ENCODE measurements around the gene NOS2.
"Not testable (repeated sequence)": the region's sequence is repeated elsewhere in the genome, so short reads cannot be mapped to it uniquely, and the experiment has no call there.

The NOS2 gene

GRCh38 chr17:27755706-27756466 is 44.4 kb downstream of the NOS2 start:
- no peak for TF ChIP-seq CTCF (IDR thresholded peaks at IDR 0.05; ENCODE audit: unreplicated experiment in 3 of 3)
- Mint-ChIP-seq H3K27ac (no peak overlapping the region), H3K36me3 (ENCODE audit: low read depth) (no peaks in the 10 kb centered on the region), H3K4me1 (no peaks in the 10 kb centered on the region), H3K9me3 (no peaks in the 10 kb centered on the region), H3K27me3 (ENCODE audit: low read depth) (peaks cover 13% of the 10 kb centered on the region), H3K4me3 (no peak overlapping the region)

- Mint-ChIP-seq H3K27ac (no peak overlapping the region), H3K27me3 (ENCODE audit: low read depth) (peaks cover 10% of the 10 kb centered on the region), H3K4me3 (no peak overlapping the region), H3K9me3 (no peaks in the 10 kb centered on the region), H3K36me3 (ENCODE audit: low read depth) (no peaks in the 10 kb centered on the region), H3K4me1 (no peaks in the 10 kb centered on the region)
- no peak for TF ChIP-seq CTCF (IDR thresholded peaks at IDR 0.05; ENCODE audit: unreplicated experiment in 3 of 3)
Observed at GRCh38 chr17:27754549-27754948, 45.8 kb downstream of the NOS2 start.

- H3K4me1 Mint-ChIP-seq; H3K4me3 Mint-ChIP-seq; H3K27ac Mint-ChIP-seq; H3K9me3 Mint-ChIP-seq; H3K36me3 Mint-ChIP-seq (ENCODE audit: low read depth): not testable (repeated sequence)
- H3K27me3 Mint-ChIP-seq (ENCODE audit: low read depth): peaks cover 10% of the 10 kb centered on the region
Observed at GRCh38 chr17:27753726-27754125, 46.6 kb downstream of the NOS2 start.

GRCh38 chr17:27752831-27753619 is 47.3 kb downstream of the NOS2 start:
- not testable (repeated sequence) for H3K9me3 Mint-ChIP-seq; H3K36me3 Mint-ChIP-seq (ENCODE audit: low read depth); H3K27ac Mint-ChIP-seq; H3K4me3 Mint-ChIP-seq; H3K4me1 Mint-ChIP-seq
- peaks cover 10% of the 10 kb centered on the region for H3K27me3 Mint-ChIP-seq (ENCODE audit: low read depth)

GRCh38 chr17:27751622-27752490 is 48.5 kb downstream of the NOS2 start:
- Mint-ChIP-seq H3K4me1 (no peaks in the 10 kb centered on the region), H3K36me3 (ENCODE audit: low read depth) (no peaks in the 10 kb centered on the region), H3K27me3 (ENCODE audit: low read depth) (peaks cover 9% of the 10 kb centered on the region), H3K4me3 (no peak overlapping the region), H3K27ac (no peak overlapping the region), H3K9me3 (no peaks in the 10 kb centered on the region)
- no peak for TF ChIP-seq CTCF (IDR thresholded peaks at IDR 0.05; ENCODE audit: unreplicated experiment in 3 of 3)

- TF ChIP-seq CTCF (IDR thresholded peaks at IDR 0.05; ENCODE audit: unreplicated experiment in 3 of 3): no peak
- Mint-ChIP-seq H3K36me3 (ENCODE audit: low read depth) (no peaks in the 10 kb centered on the region), H3K4me3 (no peak overlapping the region), H3K4me1 (no peaks in the 10 kb centered on the region), H3K27ac (no peak overlapping the region), H3K27me3 (ENCODE audit: low read depth) (peaks cover 6% of the 10 kb centered on the region), H3K9me3 (no peaks in the 10 kb centered on the region)
Observed at GRCh38 chr17:27751166-27751565, 49.2 kb downstream of the NOS2 start.

- H3K4me3 Mint-ChIP-seq; H3K9me3 Mint-ChIP-seq; H3K4me1 Mint-ChIP-seq; H3K27ac Mint-ChIP-seq; H3K27me3 Mint-ChIP-seq (ENCODE audit: low read depth); H3K36me3 Mint-ChIP-seq (ENCODE audit: low read depth): not testable (repeated sequence)
Observed at GRCh38 chr17:27749562-27750150, 50.7 kb downstream of the NOS2 start.

Data from nephron (organoid).